Peyer's patch (tissue), 4 donors: ENCODE data around the gene SLC25A6. TPM values are rescaled to one million over a fixed set of nuclear protein-coding genes. Genes with fewer than 3 reads are reported as not detected.

Experiments
- DNase-seq, 3 donors: peaks; one replicate each; pipeline ENCODE4 v3.0.0-alpha.2; 2017 to 2019
- H3K27ac ChIP-seq, 4 donors: fragments of 200-600 bp; sonication (generic); one replicate each; pipeline ENCODE4 v1.5.1; 2016 to 2019
- H3K27me3 ChIP-seq, 2 donors: fragments of 200-600 bp; sonication (generic); one replicate each; pipeline ENCODE4 v1.5.1; 2019
- H3K36me3 ChIP-seq, 3 donors: fragments of 200-600 bp; sonication (generic); one replicate each; pipeline ENCODE4 v1.5.1; 2016 to 2019
- H3K4me1 ChIP-seq, 4 donors: fragments of 200-600 bp; sonication (generic); one replicate each; pipeline ENCODE4 v1.5.1; 2016 to 2019
- H3K4me3 ChIP-seq, 4 donors: fragments of 200-600 bp; sonication (generic); 1 replicate in 3 of 4; 2 replicates in 1 of 4; pipeline ENCODE4 v1.5.1; 2016 to 2019; ENCODE audit warnings: mild to moderate bottlenecking in 1 of 4
- H3K9me3 ChIP-seq, 4 donors: fragments of 200-600 bp; sonication (generic); one replicate each; pipeline ENCODE4 v1.5.1; 2016 to 2019; ENCODE audit warnings: mild to moderate bottlenecking in 1 of 4
- POLR2A ChIP-seq, 2 donors: fragments of 450-650 bp; IDR thresholded peaks; one replicate each; pipeline ENCODE4 v1.5.1; 2017; ENCODE audit warnings: antibody characterized with exemption in 2 of 2, mild to moderate bottlenecking in 2 of 2, moderate library complexity in 2 of 2
- total RNA-seq, 4 donors: library from RNA; depleted of rRNA; stranded (reverse); fragments of >200 nt; gene quantifications; one replicate each; pipeline ENCODE4 v1.1.0, GENCODE V29; 2016
- TF ChIP-seq, protein P1 (sequence below), 6 experiments: fragments of 450-650 bp in 4 of 6; fragments of 200-600 bp in 2 of 6; sonication (generic) in 1 of 6; IDR thresholded peaks; one replicate each; pipeline ENCODE4 v1.5.1; 2017 to 2019; ENCODE audit warnings: antibody characterized with exemption in 6 of 6, mild to moderate bottlenecking in 3 of 6, moderate library complexity in 1 of 6

SLC25A6 gene
- total RNA-seq, 4 donors from 2014 or later: 201 to 361 (median 314) TPM

DNA sequence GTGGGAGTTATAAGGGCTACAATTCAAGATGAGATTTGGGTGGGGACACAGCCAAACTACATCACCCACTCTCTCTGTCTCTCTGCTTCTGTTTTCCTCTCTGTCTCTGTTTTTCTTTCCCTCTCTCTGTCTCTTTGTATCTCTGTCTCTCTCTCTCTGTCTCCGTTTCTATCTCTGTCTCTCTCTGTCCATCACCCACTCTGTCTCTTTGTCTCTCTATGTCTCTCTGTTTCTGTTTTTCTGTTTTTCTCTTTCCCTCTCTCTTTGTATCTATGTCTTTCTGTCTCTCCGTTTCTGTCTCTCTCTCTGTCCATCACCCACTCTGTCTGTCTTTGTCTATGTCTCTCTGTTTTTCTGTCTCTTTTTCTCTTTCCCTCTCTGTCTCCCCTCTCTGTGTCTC lies 30.0 kb downstream of the SLC25A6 start:
- H3K9me3 ChIP-seq: peaks cover 0 to 8% (median 4%) of the 10 kb centered on the region in 4 donors
- TF ChIP-seq POLR2A (IDR thresholded peaks at IDR 0.05): no peak
- TF ChIP-seq, protein P1, sequence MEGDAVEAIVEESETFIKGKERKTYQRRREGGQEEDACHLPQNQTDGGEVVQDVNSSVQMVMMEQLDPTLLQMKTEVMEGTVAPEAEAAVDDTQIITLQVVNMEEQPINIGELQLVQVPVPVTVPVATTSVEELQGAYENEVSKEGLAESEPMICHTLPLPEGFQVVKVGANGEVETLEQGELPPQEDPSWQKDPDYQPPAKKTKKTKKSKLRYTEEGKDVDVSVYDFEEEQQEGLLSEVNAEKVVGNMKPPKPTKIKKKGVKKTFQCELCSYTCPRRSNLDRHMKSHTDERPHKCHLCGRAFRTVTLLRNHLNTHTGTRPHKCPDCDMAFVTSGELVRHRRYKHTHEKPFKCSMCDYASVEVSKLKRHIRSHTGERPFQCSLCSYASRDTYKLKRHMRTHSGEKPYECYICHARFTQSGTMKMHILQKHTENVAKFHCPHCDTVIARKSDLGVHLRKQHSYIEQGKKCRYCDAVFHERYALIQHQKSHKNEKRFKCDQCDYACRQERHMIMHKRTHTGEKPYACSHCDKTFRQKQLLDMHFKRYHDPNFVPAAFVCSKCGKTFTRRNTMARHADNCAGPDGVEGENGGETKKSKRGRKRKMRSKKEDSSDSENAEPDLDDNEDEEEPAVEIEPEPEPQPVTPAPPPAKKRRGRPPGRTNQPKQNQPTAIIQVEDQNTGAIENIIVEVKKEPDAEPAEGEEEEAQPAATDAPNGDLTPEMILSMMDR (IDR thresholded peaks at IDR 0.05): no peak
- no peaks in the 10 kb centered on the region for H3K27me3 ChIP-seq
- no peaks in the 10 kb centered on the region for H3K4me1 ChIP-seq
- no peak overlapping the region for H3K27ac ChIP-seq
- peaks cover 0 to 20% (median 0%) of the 10 kb centered on the region in 3 donors for H3K36me3 ChIP-seq
- H3K4me3 ChIP-seq: no peak overlapping the region
- no peak for DNase-seq

DNA sequence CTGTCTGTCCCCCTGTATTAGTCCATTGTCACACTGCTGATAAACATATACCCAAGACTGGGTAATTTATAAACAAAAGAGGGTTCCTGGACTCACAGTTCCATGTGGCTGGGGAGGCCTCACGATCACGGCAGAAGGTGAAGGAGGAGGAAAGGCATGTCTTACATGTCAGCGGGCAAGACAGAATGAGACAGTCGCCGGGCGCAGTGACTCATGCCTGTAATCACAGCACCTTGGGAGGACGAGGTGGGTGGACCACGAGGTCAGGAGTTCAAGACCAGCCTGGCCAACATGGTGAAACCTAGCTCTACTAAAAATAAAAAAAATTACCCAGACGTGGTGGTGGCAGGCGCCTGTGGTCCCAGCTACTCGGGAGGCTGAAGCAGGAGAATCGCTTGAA lies 30.6 kb downstream of the SLC25A6 start:
- Histone ChIP-seq H3K9me3 (peaks cover 0 to 8% (median 4%) of the 10 kb centered on the region in 4 donors), H3K27me3 (no peaks in the 10 kb centered on the region), H3K36me3 (peaks cover 0 to 20% (median 0%) of the 10 kb centered on the region in 3 donors), H3K27ac (no peak overlapping the region), H3K4me1 (no peaks in the 10 kb centered on the region), H3K4me3 (no peak overlapping the region)
- TF ChIP-seq, protein P1 (IDR thresholded peaks at IDR 0.05): no peak
- no peak for TF ChIP-seq POLR2A (IDR thresholded peaks at IDR 0.05)
- DNase-seq: peak in 1 of 3 donors; percentile 11

DNA sequence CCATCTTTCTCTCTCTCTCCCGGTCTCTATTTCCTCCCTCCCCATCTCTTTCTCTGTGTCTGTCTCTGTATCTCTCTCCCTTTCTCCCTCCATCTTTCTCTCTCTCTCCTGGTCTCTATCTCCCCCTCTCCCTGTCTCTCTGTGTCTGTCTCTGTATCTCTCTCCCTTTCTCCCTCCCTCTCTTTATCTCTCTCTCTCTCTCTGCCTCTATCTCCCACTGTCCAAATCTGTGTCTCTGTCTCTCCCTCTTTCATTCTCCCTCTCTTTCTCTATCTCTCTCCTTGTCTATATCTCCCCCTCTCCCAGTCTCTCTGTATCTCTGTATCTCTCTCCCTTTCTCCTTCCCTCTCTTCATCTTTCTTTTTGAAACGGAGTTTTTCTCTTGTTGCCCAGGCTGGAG lies 31.7 kb downstream of the SLC25A6 start:
- TF ChIP-seq, protein P1 (IDR thresholded peaks at IDR 0.05): no peak
- TF ChIP-seq POLR2A (IDR thresholded peaks at IDR 0.05): no peak
- no peaks in the 10 kb centered on the region for H3K4me1 ChIP-seq

DNA sequence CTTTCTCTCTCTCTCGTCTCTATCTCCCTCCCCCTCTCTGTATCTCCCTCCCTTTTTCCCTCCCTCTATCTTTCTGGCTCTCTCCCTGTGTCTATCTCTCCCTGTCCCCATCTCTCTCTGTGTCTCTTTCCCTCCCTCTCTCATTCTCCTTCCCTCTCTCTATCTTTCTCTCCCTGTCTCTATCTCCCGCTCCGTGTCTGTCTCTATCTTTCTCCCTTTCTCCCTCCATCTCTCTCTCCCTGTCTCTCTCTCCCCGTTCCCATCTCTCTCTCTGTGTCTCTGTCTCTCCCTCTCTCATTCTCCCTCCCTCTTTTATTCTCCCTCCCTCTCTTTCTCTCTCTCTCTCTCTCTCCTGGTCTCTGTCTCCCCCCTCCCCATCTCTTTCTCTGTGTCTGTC lies 32.4 kb downstream of the SLC25A6 start:
- H3K27ac ChIP-seq: no peak overlapping the region
- TF ChIP-seq, protein P1 (IDR thresholded peaks at IDR 0.05): no peak
- no peak for TF ChIP-seq POLR2A (IDR thresholded peaks at IDR 0.05)
- peaks cover 0 to 17% (median 0%) of the 10 kb centered on the region in 3 donors for H3K36me3 ChIP-seq
- H3K9me3 ChIP-seq: peaks cover 0 to 8% (median 4%) of the 10 kb centered on the region in 4 donors
- no peaks in the 10 kb centered on the region for H3K27me3 ChIP-seq
- no peaks in the 10 kb centered on the region for H3K4me1 ChIP-seq
- no peak overlapping the region for H3K4me3 ChIP-seq
- no peak for DNase-seq

More for the DNA sequence above, 31.7 kb downstream of the SLC25A6 start:
- Histone ChIP-seq H3K27ac (no peak overlapping the region), H3K4me3 (no peak overlapping the region), H3K27me3 (no peaks in the 10 kb centered on the region), H3K36me3 (peaks cover 0 to 20% (median 0%) of the 10 kb centered on the region in 3 donors), H3K9me3 (peaks cover 0 to 8% (median 4%) of the 10 kb centered on the region in 4 donors)
- no peak for DNase-seq

DNA sequence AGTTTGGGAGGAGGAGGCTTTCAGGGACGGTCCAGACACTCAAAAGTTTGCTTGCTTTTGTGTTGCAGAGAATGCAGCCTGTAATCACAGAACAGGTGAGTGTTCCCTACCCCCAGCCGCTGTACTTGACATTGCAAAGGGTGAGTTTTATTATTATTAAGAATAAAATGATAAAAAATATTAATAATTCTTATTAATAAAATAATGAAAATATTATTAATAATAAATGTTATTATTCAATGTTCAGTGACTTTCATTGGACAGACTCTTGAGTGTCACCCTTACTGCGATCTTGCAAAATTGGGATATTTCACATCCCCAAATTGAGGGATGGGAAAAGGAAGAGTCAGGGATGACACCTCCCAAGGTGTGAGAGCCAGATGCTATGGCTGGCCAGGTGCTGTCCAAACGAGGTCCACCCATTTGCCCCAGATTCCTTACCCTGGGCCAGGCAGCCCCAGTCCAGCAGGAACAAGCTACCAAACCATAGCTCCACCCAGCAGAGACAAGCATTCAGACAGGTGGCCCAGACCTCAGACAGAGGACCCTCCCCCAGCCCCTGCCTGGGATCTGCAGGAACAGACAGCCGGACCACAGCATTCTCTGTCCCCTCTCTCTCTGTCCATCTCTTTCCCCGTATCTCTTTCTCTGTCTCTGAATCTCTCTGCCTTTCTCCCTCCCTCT lies 33.0 kb downstream of the SLC25A6 start:
- no peaks in the 10 kb centered on the region for H3K27me3 ChIP-seq
- H3K4me1 ChIP-seq: no peaks in the 10 kb centered on the region
- DNase-seq: peak in 1 of 3 donors; percentile 11
- peaks cover 0 to 12% (median 0%) of the 10 kb centered on the region in 3 donors for H3K36me3 ChIP-seq
- H3K27ac ChIP-seq: no peak overlapping the region
- TF ChIP-seq, protein P1 (IDR thresholded peaks at IDR 0.05): no peak
- TF ChIP-seq POLR2A (IDR thresholded peaks at IDR 0.05): no peak
- no peak overlapping the region for H3K4me3 ChIP-seq
- H3K9me3 ChIP-seq: peaks cover 0 to 8% (median 4%) of the 10 kb centered on the region in 4 donors
